Hepatocyte (in vitro differentiated cells): ENCODE results near the gene EFHB. TPM values are rescaled to one million over a fixed set of nuclear protein-coding genes. Genes with fewer than 3 reads are reported as not detected.
A peak's percentile ranks its signal among the peaks of the same experiment; 100 is the strongest.
"Not testable (repeated sequence)": the region's sequence is repeated elsewhere in the genome, so short reads cannot be mapped to it uniquely, and the experiment has no call there.

ENCODE experiments used
- DNase-seq: peaks from one replicate; pipeline ENCODE4 v3.0.0-alpha.2; 2016; ENCODE audit warnings: low spot score
- H2AFZ ChIP-seq: fragments of 200-600 bp; sonication (generic); 2 replicates; pipeline ENCODE4 v1.6.0; 2016; ENCODE audit warnings: antibody characterized with exemption, mild to moderate bottlenecking
- H3K27ac ChIP-seq: fragments of 200-600 bp; sonication (generic); 2 replicates; pipeline ENCODE4 v1.5.1; 2016; ENCODE audit warnings: mild to moderate bottlenecking
- H3K27me3 ChIP-seq: fragments of 200-600 bp; sonication (generic); 2 replicates; pipeline ENCODE4 v1.6.1; 2016
- H3K36me3 ChIP-seq: fragments of 200-600 bp; sonication (generic); replicated peaks from 2 replicates; pipeline ENCODE4 v1.5.1; 2016; ENCODE audit warnings: low read depth; ENCODE audit not compliant: insufficient read depth
- H3K4me1 ChIP-seq: fragments of 200-600 bp; sonication (generic); 2 replicates; pipeline ENCODE4 v1.5.1; 2016; ENCODE audit warnings: mild to moderate bottlenecking, moderate library complexity; ENCODE audit not compliant: insufficient read depth
- H3K4me2 ChIP-seq: fragments of 200-600 bp; sonication (generic); 2 replicates; pipeline ENCODE4 v1.6.0; 2016
- H3K4me3 ChIP-seq: fragments of 200-600 bp; sonication (generic); 2 replicates; pipeline ENCODE4 v1.5.1; 2016; ENCODE audit warnings: mild to moderate bottlenecking
- H3K79me2 ChIP-seq: fragments of 200-600 bp; sonication (generic); 2 replicates; pipeline ENCODE4 v1.6.0; 2017; ENCODE audit warnings: mild to moderate bottlenecking
- H3K9me2 ChIP-seq: fragments of 200-600 bp; sonication (generic); replicated peaks from 2 replicates; pipeline ENCODE4 v1.6.0; 2017; ENCODE audit warnings: mild to moderate bottlenecking; ENCODE audit not compliant: insufficient read depth
- H3K9me3 ChIP-seq: fragments of 200-600 bp; sonication (generic); 2 replicates; pipeline ENCODE4 v1.5.1; 2016; ENCODE audit warnings: low read depth, mild to moderate bottlenecking
- H4K20me1 ChIP-seq: fragments of 200-600 bp; sonication (generic); 2 replicates; pipeline ENCODE4 v1.6.0; 2016; ENCODE audit warnings: mild to moderate bottlenecking; ENCODE audit not compliant: insufficient read depth, poor library complexity, severe bottlenecking
- CTCF ChIP-seq: fragments of 200-600 bp; sonication (generic); IDR thresholded peaks from 2 replicates; pipeline ENCODE4 v1.5.1; 2016; ENCODE audit warnings: antibody characterized with exemption, mild to moderate bottlenecking; ENCODE audit not compliant: poor library complexity
- EZH2 ChIP-seq: fragments of 200-600 bp; sonication (generic); IDR thresholded peaks from 2 replicates; pipeline ENCODE4 v1.6.1; 2016; ENCODE audit warnings: antibody characterized with exemption, mild to moderate bottlenecking, borderline replicate concordance
- EZH2phosphoT487 ChIP-seq: fragments of 200-600 bp; sonication (generic); IDR thresholded peaks from one replicate; pipeline ENCODE4 v1.6.1; 2018; ENCODE audit warnings: antibody characterized with exemption, mild to moderate bottlenecking, low read depth, moderate library complexity; ENCODE audit not compliant: unreplicated experiment, severe bottlenecking
- WGBS: methylation state at CpG from one replicate; pipeline ENCODE4 v1.1.6; 2016; ENCODE audit warnings: low lambda C conversion rate; ENCODE audit errors: missing lambda C conversion rate; 5-methylcytosine and 5-hydroxymethylcytosine counted together
- polyA plus RNA-seq: library from polyadenylated mRNA; unstranded; fragments of >200 nt; fragmentation: Nextera tagmentation; extraction: Ambion mirVana; gene quantifications from 2 replicates; pipeline ENCODE4 v1.2.1, GENCODE V29; 2016
- total RNA-seq: library from RNA; depleted of rRNA; stranded (reverse); fragments of >200 nt; gene quantifications from 2 replicates; pipeline ENCODE4 v1.2.3, GENCODE V29; 2014

Gene EFHB
- total and polyA plus RNA-seq, 2 experiments from 2014 or later: 0.70 TPM; not detected in 1

GRCh38 chr3:19881852-19882251 lies 52.2 kb downstream of the EFHB start:
- Histone ChIP-seq H3K36me3 (no peaks in the 10 kb centered on the region), H3K9me2 (no peaks in the 10 kb centered on the region)

GRCh38 chr3:19881036-19881435 lies 53.0 kb downstream of the EFHB start:
- Histone ChIP-seq H3K9me2 (no peaks in the 10 kb centered on the region), H3K36me3 (no peaks in the 10 kb centered on the region)
- no peak for DNase-seq

More at GRCh38 chr3:19881852-19882251, 52.2 kb downstream of the EFHB start:
- H3K4me2 ChIP-seq: no peak overlapping the region
- H4K20me1 ChIP-seq: no peaks in the 10 kb centered on the region
- no peak for DNase-seq
- no peaks in the 10 kb centered on the region for H3K27me3 ChIP-seq
- H3K79me2 ChIP-seq: no peaks in the 10 kb centered on the region
- H3K9me3 ChIP-seq: no peaks in the 10 kb centered on the region
- TF ChIP-seq EZH2phosphoT487 (no peak), EZH2 (no peak), CTCF (no peak)
- no peak overlapping the region for H2AFZ ChIP-seq
- no peak overlapping the region for H3K27ac ChIP-seq
- no peak overlapping the region for H3K4me3 ChIP-seq
- no peaks in the 10 kb centered on the region for H3K4me1 ChIP-seq

GRCh38 chr3:19877656-19878055 lies 56.4 kb downstream of the EFHB start:
- no peaks in the 10 kb centered on the region for H3K79me2 ChIP-seq
- H3K9me3 ChIP-seq: no peaks in the 10 kb centered on the region
- H3K9me2 ChIP-seq: no peaks in the 10 kb centered on the region
- no peak overlapping the region for H2AFZ ChIP-seq
- H3K4me2 ChIP-seq: no peak overlapping the region
- H3K4me1 ChIP-seq: no peaks in the 10 kb centered on the region
- H4K20me1 ChIP-seq: no peaks in the 10 kb centered on the region
- H3K36me3 ChIP-seq: no peaks in the 10 kb centered on the region
- H3K27ac ChIP-seq: no peak overlapping the region
- H3K4me3 ChIP-seq: no peak overlapping the region
- WGBS: 92% methylated on average over 3 of the region's 3 CpGs
- TF ChIP-seq EZH2 (no peak), CTCF (no peak), EZH2phosphoT487 (no peak)
- no peak for DNase-seq
- H3K27me3 ChIP-seq: no peaks in the 10 kb centered on the region

More at GRCh38 chr3:19881036-19881435, 53.0 kb downstream of the EFHB start:
- H3K4me1 ChIP-seq: no peaks in the 10 kb centered on the region
- no peak overlapping the region for H3K27ac ChIP-seq
- H3K4me2 ChIP-seq: no peak overlapping the region
- no peak overlapping the region for H2AFZ ChIP-seq
- H4K20me1 ChIP-seq: no peaks in the 10 kb centered on the region
- no peaks in the 10 kb centered on the region for H3K27me3 ChIP-seq
- TF ChIP-seq CTCF: no peak
- no peak for TF ChIP-seq EZH2
- no peak for TF ChIP-seq EZH2phosphoT487
- no peak overlapping the region for H3K4me3 ChIP-seq
- H3K9me3 ChIP-seq: no peaks in the 10 kb centered on the region
- H3K79me2 ChIP-seq: no peaks in the 10 kb centered on the region

- Histone ChIP-seq H3K4me1 (no peaks in the 10 kb centered on the region), H3K9me3 (no peaks in the 10 kb centered on the region), H2AFZ (no peak overlapping the region), H4K20me1 (no peaks in the 10 kb centered on the region), H3K36me3 (no peaks in the 10 kb centered on the region), H3K4me2 (no peak overlapping the region), H3K27ac (no peak overlapping the region), H3K79me2 (no peaks in the 10 kb centered on the region), H3K9me2 (no peaks in the 10 kb centered on the region), H3K27me3 (no peaks in the 10 kb centered on the region), H3K4me3 (no peak overlapping the region)
- peak; percentile 79 for DNase-seq
- peak; percentile 84 for TF ChIP-seq CTCF
- TF ChIP-seq EZH2phosphoT487: no peak
- WGBS: 17% methylated on average over 7 of the region's 7 CpGs
Measured at GRCh38 chr3:19866751-19867347, 67.2 kb downstream of the EFHB start.

- H4K20me1 ChIP-seq, DNase-seq, H3K79me2 ChIP-seq, H3K9me2 ChIP-seq, H3K4me1 ChIP-seq, H3K27ac ChIP-seq, H3K9me3 ChIP-seq, H3K4me3 ChIP-seq, H3K4me2 ChIP-seq, H2AFZ ChIP-seq, H3K27me3 ChIP-seq, H3K36me3 ChIP-seq: not testable (repeated sequence)
- 56% methylated on average over 10 of the region's 13 CpGs for WGBS
Measured at GRCh38 chr3:19855318-19855717, 78.7 kb downstream of the EFHB start.
